GM03348 (cell line): ENCODE measurements around the gene CAMK2N2.
A peak's percentile ranks its signal among the peaks of the same experiment; 100 is the strongest.
"Not testable (repeated sequence)": the region's sequence is repeated elsewhere in the genome, so short reads cannot be mapped to it uniquely, and the experiment has no call there.

Experiments used
- DNase-seq: peaks from one replicate; pipeline ENCODE4 v3.0.0; 2012; ENCODE audit warnings: low spot score

Gene CAMK2N2

DNA sequence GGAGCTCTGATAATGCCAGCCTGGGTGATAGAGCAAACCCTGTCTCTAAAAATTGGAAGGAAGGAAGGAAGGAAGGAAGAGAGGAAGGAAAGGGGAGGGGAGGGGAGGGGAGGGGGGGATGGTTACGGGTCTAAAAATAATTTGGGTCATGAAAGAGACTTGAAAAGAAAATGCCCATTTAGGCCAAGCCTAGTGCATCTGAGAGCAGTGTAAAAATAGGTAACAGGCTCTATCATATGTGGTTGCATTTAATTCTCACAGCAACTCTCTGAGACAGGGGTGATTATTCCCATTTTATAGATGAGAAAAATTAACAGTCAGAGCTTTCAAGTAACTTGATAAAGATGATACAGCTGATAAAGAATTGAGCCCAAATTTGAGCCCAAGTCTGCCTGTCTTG, 10.9 kb upstream of the CAMK2N2 start:
- DNase-seq, result no peak

- DNase-seq, result not testable (repeated sequence)
Measured at GRCh38 chr3:184267249-184267648, 5.9 kb upstream of the CAMK2N2 start.

- DNase-seq, result no peak
Measured at GRCh38 chr3:184262764-184263179, 1.4 kb upstream of the CAMK2N2 start.

- DNase-seq, result peak; percentile 51
Measured at GRCh38 chr3:184261854-184262763, 756 bp upstream of the CAMK2N2 start.

- no peak for DNase-seq
Measured at GRCh38 chr3:184260724-184261269, 556 bp downstream of the CAMK2N2 start.

DNA sequence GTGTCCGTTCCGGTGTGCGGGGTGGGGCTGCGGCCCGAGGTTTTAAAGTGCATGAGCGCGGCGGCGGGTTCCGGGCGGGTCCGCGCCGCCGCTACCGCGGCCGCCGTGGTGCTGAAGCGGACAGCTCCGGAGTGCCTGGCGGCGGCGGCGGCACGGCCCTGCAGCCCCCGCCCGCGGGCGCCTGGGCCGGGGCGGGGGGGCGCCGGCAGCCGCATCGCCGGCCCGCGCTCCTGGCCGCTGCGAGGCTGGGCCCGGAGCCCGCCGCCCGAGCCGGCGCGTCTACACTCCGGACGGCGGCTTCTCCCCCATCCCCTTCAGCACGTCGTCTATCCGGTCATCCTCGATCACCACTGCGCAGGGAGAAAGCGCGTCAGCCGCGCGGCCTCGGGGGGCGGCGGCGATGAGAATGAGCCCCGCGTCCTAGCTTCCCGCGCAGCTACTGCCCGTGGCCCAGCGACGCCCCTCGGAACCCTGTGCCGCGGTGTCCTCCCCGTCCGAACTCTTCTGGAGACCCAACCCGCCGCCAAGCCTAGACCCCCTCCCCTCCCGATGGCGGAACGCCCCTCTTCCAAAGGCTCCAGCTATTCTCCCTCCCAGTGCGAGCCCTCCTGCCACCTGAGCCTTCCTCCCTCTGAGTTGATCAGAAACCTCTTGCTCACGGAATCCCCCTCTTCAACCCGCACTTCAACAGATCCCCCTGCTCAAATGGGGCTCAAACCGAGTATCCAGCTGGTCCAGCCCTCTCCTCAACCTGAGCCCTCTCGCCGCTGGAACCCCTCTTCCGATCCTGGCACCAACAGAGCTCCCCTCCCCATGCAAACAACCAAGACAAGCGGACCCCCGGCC, 1.3 kb downstream of the CAMK2N2 start:
- peak; percentile 86 for DNase-seq

GRCh38 chr3:184259396-184259877, 1.9 kb downstream of the CAMK2N2 start:
- no peak for DNase-seq

DNA sequence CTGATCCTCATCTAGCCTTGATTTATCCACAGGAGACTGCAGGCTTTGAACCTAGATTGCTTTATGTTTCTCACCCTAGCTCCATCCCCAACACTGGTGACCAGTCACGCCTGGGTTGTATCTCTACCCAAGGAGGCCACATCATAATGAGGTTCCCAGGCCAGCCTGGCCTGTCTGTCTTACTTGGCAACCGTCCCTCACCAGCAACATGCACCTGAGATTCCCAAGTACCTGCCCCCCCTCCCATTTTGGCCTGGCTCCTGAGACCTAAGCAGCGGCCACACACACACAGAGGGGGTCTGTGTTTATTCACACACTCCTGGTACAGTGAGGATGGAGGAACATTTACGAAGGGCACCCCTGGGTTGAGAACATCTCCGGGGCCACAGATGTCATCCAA, 2.4 kb downstream of the CAMK2N2 start:
- no peak for DNase-seq

GRCh38 chr3:184257083-184257915, 4.1 kb downstream of the CAMK2N2 start:
- DNase-seq, result no peak

DNA sequence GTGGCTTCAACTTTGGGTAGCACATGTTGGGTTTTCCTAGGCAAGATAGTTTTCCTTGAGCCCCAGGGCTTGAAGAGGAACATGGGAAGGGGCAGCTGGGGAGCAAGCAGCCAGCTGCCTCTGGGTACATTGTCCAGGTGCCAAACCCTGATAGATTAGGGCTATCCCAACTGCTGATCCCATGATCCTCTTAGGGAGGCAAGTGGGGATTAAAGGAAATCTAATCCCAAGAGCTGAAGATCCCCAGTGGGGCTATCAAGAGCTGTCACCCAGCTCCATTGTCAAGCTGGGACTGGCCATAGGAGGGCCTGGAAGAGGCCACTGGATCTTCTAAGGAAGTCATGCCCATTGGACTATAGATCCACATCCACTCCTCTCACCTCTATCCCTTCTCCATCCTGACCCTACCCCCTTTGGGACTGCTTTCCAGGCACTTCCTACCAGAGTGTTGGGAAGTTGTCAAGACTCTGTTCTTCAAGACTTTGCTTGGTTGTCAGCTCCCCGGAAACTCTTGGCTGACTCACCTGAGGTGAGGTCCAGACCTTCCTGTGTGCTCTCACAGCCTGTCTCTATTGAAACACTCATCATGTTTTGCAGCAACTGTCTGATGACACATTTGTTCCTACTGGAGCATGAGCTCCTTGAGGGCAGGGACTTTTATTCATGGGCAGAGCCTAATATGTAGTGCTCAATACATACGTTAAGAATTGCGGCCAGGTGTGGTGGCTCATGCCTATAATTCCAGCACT, 5.9 kb downstream of the CAMK2N2 start:
- DNase-seq, result no peak

GRCh38 chr3:184250167-184250828, 11.1 kb downstream of the CAMK2N2 start:
- peak; percentile 92 for DNase-seq

DNA sequence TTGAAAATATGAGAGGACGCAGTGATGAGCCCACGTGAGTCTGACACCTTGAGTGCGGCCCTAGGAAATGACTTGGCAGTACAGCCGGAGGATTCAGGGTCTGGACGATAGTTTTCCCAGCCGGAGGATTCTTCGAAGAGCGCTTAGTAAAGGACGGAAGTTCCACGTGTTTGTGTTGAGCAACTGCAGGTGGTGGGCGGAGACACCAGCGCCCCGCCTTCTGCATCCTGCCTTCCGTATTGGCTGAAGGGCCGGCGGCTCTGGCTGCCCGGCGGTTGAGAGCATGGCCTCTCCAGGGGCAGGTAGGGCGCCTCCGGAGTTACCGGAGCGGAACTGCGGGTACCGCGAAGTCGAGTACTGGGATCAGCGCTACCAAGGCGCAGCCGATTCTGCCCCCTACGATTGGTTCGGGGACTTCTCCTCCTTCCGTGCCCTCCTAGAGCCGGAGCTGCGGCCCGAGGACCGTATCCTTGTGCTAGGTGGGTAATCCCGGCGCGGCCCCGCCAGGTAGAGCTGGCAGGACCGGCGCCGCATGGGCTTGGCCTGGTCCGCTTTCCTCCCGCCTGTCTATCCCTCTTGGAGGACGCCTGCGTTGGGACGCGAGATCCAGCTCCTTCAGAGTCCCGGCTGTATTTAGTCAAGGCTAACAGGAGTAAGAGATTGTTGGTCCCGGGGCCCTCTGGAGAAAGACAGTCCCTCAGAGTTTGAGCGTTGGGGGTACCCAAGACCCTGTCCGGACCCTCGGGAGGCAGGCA, 11.8 kb downstream of the CAMK2N2 start, which contains the start of gene EEF1AKMT4:
Gene EEF1AKMT4, plus strand, starts transcription at position 261 of the 755 bp plus-strand sequence. Its CDS starts 23 bp downstream, at position 284.
- DNase-seq, result peak; percentile 97

DNA sequence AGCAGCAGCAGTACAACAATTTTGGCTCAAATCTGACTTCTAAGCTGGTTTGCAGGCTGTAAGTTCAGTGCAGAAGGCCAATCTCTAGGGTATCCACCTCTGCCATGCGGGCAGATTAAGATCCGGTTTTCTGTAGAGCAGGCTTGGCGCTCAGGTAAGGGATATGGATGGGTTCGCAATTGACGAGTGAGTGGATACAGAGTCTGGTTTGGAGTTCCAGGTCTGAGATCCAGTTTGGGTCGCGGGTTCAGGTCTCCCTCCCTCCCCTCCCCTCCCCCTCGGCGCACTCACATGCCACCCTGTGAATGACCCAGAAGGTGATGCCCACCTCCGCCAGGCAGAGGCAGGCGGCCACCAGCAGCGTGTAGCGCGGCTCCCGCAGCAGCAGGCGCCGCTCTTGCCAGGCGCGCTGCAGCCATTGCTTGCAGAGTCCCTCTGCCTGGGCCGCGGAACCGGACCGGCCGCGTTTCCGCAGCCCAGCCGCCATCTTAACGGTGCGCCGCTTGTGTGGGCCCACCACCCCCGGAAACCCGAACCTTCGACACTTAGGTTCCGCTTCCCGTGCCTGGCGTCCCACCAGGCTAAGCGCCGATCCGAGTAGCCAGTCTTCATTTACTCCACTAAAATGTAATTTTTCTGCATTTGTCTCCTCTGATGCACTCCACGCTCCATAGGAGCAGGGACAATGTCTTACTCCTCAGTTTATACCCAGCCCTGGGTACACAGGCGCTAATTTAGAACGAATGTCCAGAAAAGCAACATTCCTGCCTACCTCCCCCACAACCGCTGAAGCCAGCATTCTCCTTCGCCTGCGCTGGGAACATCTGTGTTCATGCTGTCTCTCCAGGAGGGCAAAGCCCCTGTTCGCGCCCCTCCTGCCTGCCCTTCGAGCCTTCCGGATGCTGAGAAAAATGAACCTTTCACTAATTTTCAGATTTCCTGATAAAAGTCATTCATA, 12.6 kb downstream of the CAMK2N2 start, which contains the start of gene ALG3:
Gene ALG3, minus strand, starts transcription at position 509 of the 958 bp plus-strand sequence. Its CDS starts 22 bp downstream, at position 487.
- peak; percentile 91 for DNase-seq

DNA sequence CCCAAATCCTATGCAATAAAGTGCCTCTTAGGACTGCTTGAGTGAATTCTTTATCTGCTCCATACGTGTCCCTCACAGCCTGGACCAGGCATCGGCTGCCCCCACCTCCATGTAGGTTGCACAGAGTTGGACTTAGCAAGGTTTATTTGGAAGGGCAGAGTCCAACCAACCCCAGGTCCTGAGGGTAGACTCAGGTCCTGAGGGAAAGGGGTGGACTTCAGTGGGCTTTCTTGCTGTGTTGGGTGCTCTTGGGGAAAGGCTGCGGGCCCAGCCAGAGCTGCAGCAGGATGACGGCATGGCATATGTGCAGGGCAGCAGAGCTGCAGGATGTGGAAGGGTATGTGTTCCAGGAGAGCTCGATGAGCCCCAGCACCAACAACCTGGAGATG, 19.1 kb downstream of the CAMK2N2 start:
- DNase-seq, result no peak

DNA sequence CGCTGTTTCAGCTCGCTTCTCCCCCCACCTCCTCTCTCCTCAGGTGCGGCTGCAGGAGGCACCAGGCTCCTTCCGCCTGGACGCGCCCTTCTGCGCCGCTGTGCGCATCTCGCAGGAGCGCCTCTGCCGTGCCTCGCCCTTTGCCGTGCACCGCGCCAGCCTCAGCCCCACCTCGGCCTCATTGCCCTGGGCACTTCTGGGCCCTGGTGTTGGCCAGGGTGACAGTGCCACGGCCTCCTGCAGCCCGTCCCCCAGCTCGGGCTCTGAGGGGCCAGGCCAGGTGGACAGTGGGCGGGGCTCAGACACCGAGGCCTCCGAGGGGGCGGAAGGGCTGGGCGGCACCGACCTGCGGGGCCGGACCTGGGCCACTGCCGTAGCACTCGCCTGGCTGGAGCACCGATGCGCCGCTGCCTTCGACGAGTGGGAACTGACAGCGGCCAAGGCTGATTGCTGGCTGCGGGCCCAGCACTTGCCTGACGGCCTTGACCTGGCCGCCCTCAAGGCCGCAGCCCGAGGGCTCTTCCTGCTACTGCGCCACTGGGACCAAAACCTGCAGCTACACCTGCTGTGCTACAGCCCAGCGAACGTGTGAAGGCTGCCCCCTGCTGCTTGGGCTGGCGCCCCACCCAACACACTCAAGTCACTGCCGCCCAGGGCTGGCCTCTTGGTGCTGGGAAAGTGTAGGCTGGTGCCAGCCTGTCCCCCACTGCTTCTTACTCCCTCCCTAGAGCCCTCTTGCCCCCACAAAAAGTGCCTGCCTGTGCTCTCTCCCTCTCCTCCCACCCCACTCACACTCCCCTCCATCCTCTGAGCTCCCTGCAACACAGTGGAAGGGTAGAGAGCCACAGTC, 19.7 kb downstream of the CAMK2N2 start:
- DNase-seq, result peak; percentile 40

GRCh38 chr3:184241141-184241446, 20.3 kb downstream of the CAMK2N2 start:
- DNase-seq, result no peak
